HTERT RPE-1 (cell line): ENCODE data around the gene SELENOM.
"Not testable (repeated sequence)": the region's sequence is repeated elsewhere in the genome, so short reads cannot be mapped to it uniquely, and the experiment has no call there.

Source experiments
- in situ Hi-C: fragments of 300-500 bp; cut with MboI; formaldehyde crosslinking; loops from 4 replicates; pipeline ENCODE4 v1.14.3; 2020; ENCODE audit warnings: low sequenced_read_pairs

The SELENOM gene

GRCh38 chr22:31080848-31081649 lies 26.3 kb downstream of the SELENOM start, which contains the start of gene SMTN:
Gene SMTN (plus strand): TSS chr22:31081318. CDS start chr22:31083259, 1,941 bp downstream.
- in situ Hi-C loops, result no loop called here

GRCh38 chr22:31080164-31080847 lies 27.1 kb downstream of the SELENOM start:
- in situ Hi-C loops, result no loop called here

DNA sequence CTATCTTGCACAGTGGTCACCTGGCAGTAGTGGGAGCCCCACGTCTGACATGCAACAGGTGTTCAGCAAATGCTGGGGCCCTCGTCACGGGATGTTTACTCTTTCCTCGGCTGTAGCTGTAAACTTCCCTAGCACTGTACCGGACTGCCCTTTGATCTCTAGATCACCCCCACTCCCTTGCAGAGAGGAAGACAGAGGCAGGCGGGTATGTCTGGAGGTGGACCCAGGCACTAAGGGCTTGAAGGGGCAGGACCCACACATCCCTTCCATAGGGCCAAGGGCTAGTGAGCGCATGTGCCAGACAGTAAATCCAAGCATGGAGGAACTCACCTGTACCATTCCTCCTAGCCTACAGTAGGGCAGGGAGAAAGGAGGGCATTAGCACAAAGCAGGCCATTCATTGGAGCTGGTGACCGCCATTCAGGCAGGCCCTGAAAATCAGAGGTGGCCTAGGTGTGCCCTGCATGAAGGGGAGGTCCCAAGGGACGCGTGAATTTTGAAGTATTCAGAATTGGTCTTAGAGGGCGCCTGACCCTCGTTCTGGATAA lies 28.2 kb downstream of the SELENOM start:
- in situ Hi-C loops, result no loop called here

- in situ Hi-C loops, result not testable (repeated sequence)
Measured at GRCh38 chr22:31078389-31078788, 29.0 kb downstream of the SELENOM start.

- in situ Hi-C loops, result no loop called here
Measured at GRCh38 chr22:31077681-31078080, 29.7 kb downstream of the SELENOM start.

DNA sequence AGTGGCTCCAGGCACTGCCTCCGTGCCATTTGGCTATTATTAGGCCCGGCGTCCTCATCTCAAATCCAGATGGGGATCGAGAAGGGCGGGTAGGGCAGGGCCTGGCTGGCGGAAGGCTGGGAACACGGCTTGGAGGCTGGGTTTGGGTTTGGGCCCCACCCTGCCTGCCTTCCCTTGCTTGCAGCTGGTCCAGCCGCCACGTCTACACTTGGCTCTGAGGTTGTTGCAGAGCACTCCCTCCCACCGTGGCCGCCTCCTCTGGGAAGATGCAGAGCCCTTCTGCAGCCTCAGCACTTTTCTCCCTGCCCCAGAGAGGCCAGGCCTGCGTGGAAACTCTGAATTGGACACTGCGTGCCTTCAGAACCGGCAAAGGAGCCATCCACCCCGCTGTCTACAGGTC lies 31.4 kb downstream of the SELENOM start:
- in situ Hi-C loops, result no loop called here

GRCh38 chr22:31073545-31074145 lies 33.7 kb downstream of the SELENOM start:
- in situ Hi-C loops, result not testable (repeated sequence)

GRCh38 chr22:31073125-31073524 lies 34.2 kb downstream of the SELENOM start:
- in situ Hi-C loops, result not testable (repeated sequence)

DNA sequence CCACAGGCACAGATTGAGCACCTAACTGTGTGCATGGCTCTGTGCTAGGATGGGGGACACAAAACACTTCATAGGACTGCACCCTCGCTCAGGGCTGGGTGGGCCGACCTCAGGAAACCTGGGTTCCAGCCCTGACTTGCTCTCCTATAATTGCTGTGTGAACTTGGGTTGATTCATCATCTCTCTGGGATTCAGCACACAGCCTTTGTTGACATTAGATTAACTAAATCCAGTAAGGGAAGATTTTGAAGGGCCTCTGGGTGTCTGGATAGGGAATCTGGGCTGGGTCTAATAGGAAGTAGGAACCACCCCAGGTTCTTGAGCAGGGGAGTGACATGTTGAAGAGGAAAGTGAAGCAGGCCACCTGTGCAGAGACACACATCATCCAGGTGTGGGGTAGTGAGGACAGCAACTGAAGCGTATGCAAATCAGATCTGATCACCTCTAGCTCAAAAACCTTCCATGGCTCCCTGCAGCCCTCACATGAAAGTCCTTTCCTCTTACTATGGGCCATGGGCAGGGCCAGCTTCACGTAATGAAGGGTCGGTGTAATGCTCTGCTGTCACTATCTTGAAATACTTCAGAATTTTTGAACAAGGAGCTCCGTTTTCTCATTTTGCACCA lies 37.6 kb downstream of the SELENOM start:
- in situ Hi-C loops, result not testable (repeated sequence)

- in situ Hi-C loops, result no loop called here
Measured at GRCh38 chr22:31068970-31069369, 38.4 kb downstream of the SELENOM start.

GRCh38 chr22:31064369-31064768 lies 43.0 kb downstream of the SELENOM start:
- in situ Hi-C loops, result no loop called here

- in situ Hi-C loops, result no loop called here
Measured at GRCh38 chr22:31062566-31063230, 44.7 kb downstream of the SELENOM start.

DNA sequence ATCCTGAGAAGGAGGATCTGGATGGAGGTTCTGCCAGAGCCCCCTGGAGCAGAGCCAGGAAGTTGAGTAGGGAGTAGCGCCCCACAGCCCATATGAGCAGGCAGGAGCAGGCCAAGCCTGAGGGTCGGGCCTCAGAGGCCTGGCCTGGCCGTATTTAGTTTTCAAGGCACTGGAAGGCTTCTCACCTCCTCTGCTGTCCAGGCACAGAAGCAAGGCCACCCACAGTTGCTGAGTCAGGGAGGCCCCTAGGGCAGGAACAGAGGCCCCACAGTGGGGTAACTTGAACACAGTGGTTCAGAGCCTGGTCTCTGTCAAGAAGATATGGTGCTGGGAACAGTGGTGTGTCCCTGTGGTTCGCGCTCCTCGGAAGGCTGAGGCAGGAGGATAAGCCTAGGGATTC lies 47.7 kb downstream of the SELENOM start:
- in situ Hi-C loops, result not testable (repeated sequence)

DNA sequence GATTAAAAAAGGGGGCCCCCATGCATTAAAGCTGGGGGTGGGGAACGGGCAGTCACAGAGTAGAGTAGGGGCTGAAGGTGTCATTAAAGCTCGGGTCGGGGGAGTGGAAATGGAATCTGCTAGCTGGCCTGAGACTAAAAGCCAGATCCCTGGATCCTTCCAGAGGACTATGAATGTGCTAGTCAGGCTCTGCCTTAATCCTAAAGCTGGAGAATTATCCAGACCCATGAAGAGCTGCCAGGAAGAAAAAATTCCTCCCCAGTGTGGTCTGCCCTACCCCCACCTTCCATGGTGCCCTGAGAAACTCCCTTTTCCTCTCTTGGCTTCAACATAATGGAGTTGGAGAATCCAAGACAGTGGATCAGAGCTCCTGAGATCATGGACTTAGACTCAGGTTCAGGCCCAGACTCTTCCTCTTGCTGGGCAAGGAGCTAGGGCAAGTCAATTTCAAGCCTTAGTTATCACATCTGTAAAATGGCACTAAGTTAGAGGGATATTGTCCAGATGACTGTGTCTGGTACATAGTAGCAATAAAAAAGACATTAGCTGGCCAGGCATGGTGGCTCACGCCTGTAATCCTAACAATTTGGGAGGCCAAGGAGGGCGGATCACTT lies 50.3 kb downstream of the SELENOM start:
- in situ Hi-C loops, result no loop called here

- in situ Hi-C loops, result no loop called here
Measured at GRCh38 chr22:31055635-31056159, 51.7 kb downstream of the SELENOM start.

DNA sequence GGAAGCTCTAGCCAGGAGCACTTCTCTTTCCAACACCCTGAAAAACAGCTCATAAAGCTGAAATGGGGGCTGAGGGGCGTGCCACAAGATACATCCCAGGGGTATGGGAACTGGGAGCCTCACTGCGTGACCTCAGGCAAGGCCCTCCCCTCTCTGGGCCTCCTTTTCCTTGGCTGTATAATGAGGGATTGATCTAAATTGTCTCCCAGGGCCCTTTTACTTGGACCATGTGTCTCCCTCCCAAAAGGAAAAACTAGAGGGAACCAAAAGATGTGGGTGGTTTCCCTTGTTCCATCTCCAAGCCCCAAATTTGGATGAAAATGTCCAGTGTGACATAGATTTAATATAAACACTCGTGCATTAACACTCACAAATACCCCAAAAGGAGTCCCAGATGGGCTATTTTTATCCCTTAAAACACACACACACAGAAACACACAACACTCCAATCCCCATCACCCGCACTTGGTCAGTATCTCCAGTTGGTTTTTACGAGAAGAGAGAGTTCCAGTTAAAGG lies 52.2 kb downstream of the SELENOM start:
- in situ Hi-C loops, result no loop called here
